RKO (cell line): ENCODE measurements around the gene HSPA4.
A peak's percentile ranks its signal among the peaks of the same experiment; 100 is the strongest.

Experiments used
- DNase-seq: peaks from one replicate; pipeline ENCODE4 v3.0.0-alpha.2; 2016; ENCODE audit warnings: low spot score

Gene HSPA4

GRCh38 chr5:133106343-133106742 is 54.5 kb downstream of the HSPA4 start:
- DNase-seq, result no peak

GRCh38 chr5:133106761-133107572 is 55.2 kb downstream of the HSPA4 start:
- no peak for DNase-seq

- no peak for DNase-seq
Observed at GRCh38 chr5:133108481-133108921, 56.7 kb downstream of the HSPA4 start.

DNA sequence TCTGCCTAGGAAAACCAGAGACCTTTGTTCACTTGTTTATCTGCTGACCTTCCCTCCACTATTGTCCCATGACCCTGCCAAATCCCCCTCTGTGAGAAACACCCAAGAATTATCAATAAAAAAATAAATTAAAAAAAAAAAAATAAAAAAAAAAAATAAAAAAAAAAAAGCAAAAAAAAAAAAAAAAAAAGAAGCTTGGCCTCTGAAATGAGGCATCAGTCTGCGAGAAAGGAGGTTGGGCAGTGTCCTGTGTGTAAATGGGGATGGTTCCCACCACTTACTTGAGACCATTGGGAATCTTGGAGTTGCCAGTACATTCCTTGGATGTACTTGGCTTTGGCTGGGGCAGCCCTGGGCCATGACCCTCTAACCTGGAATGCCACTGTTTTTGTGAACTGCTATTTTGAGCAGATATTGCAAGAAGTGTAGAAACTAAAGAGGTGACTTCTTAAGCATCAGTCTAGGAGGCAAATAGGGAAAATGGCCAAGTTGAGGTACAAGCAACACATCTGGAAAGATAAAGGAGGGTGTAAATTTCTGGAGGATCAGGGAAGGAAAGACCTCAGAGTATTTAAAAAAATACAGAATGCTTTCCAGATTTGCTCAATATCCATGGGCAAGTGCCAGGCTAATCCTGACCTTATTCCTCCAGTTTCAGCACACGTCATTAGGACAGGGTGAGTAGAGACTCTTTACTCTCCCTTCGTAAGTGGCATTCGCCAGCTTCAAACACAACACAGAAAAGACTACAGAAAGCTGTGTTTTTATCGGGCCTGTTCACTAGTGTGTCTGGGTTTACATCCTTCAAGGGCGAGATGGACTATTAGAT is 58.1 kb downstream of the HSPA4 start:
- no peak for DNase-seq

GRCh38 chr5:133110709-133111108 is 58.9 kb downstream of the HSPA4 start:
- no peak for DNase-seq

GRCh38 chr5:133111299-133111698 is 59.5 kb downstream of the HSPA4 start:
- peak; percentile 86 for DNase-seq

DNA sequence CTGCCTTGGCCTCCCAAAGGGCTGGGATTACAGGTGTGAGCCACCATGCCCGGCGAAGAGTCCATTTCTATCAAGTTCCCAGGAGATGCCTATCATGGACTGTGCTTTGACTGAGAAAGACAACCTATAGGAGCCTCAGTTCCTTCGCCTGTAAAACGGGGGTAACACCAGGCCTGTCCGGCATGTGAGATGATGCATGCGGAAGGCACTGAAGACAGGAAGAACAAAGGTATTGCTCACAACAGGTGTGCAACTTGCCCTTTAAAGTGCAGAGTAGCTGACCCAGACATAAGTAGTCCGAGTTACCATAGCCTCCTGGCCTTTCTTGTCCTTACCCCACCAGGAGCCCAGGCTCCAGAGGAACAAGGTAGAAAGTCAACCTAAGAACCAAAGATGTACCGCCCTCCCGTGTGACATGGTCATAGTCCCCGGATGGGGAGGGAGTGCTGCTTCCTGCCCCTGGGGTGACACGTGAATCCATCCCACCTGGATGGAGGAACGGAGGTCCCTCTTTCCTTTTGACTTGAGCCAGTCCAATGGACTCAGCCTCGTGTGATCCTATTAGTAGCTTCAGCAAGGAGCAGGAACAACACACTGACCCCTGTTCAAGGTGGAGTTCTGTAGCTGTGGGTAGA is 60.3 kb downstream of the HSPA4 start:
- DNase-seq, result no peak

DNA sequence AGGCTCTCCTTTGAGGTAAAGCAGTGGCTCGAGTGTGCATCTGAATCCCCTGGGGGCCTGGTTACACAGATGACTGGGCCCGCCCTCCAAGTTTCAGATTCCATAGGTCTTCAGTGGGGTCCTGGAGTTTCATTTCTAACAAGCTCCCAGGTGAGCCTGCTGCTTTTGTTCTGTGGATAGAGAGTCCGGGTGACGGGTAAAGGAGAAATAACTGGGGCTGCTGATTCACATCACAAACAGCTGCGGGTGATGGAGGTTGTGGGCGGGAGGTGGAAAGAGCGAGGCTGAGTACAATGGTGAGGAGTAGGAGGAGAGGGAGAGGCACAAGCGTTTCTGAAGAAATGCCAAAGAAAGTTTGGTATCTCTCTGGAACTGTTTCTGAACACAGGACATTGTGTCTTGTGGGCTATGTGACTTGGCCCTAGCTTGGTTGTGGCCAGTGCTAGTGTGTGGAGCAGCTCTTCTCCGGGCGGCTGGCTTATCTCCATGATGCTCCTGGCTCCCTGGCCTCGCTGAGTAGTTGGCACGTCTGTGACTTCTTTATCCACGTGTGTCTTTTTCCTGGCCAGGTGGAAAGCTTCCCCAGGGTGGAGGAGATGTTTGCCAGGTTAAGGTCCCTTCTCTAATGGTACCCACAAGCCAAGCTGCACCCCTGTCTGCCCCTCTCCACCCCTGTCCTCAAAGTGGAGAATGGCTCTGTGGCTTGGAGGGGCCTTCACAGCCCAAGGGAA is 61.7 kb downstream of the HSPA4 start:
- no peak for DNase-seq

DNA sequence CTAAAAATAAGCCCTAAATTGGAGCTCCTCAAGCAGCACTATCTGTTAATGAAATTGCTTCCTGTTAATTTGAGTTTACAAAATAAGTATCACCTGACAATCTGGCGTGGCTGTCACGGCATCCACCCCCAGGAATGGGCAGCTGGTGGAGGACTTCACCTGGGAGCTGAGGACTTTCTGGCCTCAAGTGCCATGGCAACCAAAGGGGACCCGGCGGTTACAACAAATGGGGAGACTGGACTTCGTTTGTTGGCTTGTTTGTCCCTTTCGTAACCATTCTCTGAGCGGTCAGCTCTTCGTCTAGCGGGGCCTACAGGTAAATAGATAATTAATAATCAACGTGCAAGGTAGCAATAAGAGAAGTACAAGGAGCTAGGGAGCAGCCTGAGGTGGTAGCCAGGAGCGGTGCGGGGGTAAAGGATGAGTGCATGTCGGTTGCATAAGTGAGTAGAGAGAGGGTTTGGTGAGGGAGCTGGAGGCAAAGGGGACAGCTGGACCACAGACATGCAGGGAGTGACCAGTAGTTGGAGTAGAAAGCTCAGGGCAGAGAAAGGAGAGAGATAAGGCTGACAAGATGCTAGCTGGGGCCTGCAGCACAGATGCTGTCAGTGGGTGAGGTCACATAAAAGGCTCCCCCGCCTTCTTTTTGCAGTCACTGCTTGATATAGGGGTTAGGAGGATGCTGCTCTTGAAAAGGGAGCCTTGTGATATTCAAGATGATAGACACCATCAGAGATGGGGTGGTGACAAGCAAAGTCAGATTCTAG is 62.5 kb downstream of the HSPA4 start:
- DNase-seq, result no peak

DNA sequence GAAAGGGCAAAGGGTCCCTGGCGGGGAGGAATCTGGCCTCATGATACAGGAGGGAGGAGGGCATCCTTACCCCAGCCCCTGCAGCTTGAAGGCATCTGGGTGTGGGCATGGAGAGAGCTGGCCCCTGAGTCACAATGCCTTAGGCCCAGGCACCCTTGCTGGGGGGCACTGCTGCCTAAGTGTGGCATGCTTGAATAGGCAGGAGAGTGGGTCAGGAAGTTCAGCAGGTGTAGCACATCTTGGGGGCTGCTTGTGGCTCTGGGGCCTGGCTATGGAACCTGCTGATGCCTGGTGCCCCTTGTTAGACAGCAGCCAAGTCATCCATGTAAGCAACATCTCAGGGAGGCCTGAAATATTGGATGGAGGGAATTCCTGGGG is 63.1 kb downstream of the HSPA4 start:
- DNase-seq, result no peak

DNA sequence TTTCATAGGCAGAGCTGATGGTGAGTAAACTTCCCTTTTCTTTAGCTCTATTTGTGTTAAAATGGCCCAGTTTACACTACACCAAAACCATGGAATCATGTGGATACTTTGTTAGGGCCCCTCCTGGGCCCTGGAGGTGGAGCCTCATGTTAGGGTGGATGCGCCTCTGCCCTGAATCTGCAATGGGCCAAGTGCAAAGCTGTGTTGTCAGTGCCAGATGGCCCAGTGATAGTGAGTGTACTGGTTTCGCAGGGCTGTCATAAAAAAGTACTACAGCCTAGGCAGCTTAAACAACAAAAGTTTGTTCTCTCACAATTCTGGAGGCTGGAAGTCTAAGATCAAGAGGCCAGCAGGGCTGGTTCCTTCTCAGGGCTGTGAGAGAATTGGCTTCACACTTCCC is 64.8 kb downstream of the HSPA4 start:
- no peak for DNase-seq

DNA sequence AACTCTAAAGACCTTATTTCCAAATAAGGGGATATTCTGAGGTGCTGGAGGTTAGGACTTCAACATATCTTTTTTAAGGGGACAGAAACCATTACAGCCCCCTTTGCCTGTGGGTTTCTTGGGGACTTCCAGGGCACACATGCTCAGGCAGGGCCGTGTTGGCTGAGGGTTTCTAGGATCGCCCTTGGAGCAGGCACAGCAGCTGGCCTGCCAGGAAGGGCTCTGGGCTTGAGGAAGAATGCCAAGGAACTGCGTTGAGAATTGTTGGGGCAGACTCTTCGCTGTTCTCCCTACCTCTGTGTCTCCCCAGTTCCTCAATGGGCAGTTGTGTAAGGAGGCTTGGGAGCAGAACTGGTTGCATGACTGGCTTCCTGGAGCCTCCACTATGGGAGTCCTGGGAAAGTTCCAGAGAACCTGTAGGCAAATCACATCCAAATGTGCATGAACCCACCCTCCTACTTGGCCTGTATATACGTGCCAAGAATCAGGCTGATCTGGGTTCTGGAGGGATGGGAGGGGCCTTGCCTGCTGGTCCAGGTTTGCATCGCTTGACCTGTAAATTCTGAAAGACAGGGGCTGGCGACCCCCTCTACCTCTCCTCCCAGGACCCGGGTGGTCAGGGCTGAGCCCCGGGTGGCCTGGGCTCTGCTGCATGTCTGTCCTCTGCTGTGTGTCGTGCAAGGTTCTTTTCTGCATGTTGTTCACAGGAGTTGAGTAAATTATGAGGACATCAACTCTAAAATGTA is 65.5 kb downstream of the HSPA4 start:
- DNase-seq, result no peak

DNA sequence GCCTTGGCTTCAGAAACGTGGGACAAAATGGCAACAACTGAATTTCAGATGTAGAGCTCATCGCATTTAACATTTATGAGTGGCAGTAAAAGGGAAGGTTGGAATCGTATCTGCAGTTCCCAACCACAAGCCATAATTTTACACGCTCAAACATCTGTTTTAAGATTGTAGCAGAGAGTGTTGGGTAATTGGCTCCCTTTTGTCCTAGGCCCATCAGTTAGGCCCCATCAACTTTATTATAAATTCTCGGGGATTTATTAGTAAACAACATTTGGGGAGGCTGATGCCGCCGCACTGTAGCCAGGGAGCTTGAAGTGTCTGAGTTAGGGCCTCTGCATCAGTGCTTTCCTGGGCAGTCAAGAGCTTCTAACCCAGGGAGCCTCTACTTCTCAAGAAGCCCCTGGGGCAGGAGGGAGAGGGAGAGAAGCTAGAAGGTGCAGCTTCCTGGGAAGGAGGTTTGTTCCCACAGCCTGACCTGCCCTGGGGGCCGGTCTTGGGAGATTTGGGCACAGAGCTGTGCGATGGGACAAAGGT is 66.2 kb downstream of the HSPA4 start:
- DNase-seq, result no peak

DNA sequence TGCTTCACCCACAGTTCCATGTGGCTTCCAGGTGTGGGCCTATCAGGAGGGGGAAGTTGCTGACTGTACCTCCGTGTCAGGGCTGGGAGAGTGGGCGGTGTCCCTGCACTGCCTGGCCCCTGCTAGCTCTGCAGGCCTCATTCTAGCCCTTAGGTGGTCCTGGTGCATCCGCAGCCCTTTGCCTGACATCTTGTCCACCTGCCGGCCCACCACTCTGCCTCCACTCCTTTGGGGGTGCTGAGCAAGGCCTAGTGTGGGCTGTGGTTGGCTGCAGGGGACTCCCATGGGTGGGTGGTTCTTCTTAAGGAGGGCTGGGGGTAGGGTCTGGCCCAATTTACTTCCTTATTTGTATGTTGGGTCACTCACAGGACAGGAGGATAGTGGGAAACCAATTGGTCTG is 66.9 kb downstream of the HSPA4 start:
- no peak for DNase-seq

GRCh38 chr5:133119233-133119711 is 67.5 kb downstream of the HSPA4 start:
- DNase-seq, result no peak

DNA sequence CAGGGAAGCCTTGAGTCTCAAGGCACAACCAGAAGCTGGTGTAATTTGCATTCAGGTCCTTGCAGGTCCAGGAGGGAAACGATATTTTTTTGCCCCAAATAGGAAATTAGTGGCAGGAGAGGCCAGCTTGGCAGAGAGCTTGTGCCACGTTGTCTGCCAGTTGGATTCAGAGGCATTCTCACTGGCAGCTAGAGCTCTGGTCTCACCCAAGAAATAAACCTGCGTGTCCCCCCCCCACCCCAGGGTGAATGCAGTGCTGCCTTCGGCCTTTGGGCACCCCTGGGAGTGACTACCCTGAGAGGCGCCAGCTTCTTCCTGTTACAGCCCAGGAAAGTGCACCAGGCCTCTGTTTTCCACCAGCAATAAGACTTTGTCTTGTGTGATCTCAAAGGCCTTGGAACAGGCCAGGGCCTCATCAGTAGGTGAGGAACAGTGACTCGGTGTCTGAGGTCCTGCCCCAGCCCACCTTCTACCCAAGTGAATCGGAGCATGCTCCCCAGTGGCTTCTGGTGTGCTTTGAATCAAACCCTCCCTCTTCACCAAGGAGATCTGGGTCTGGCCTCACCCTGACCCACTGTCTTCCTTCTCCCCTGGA is 68.4 kb downstream of the HSPA4 start:
- DNase-seq, result no peak

- DNase-seq, result no peak
Observed at GRCh38 chr5:133121080-133121479, 69.3 kb downstream of the HSPA4 start.

GRCh38 chr5:133121611-133122150 is 69.9 kb downstream of the HSPA4 start:
- DNase-seq, result no peak

GRCh38 chr5:133122711-133123110 is 70.9 kb downstream of the HSPA4 start:
- DNase-seq, result no peak

- no peak for DNase-seq
Observed at GRCh38 chr5:133123297-133123696, 71.5 kb downstream of the HSPA4 start.
